HG02885 (cell line): ENCODE data around the gene STING1.
"Not testable (repeated sequence)": the region's sequence is repeated elsewhere in the genome, so short reads cannot be mapped to it uniquely, and the experiment has no call there.

Experiments used
- ATAC-seq: cut with Tn5 transposase; IDR thresholded peaks from one replicate; pipeline ENCODE4 v1.9.1; 2021; ENCODE audit warnings: mild to moderate bottlenecking; ENCODE audit not compliant: unreplicated experiment, poor library complexity

Gene STING1

GRCh38 chr5:139482050-139482889 lies at the start of gene STING1:
TSS of gene STING1 (minus strand) at chr5:139482758. CDS start at chr5:139481704, 1,054 bp downstream.
- ATAC-seq: peak; percentile 73

GRCh38 chr5:139531772-139532169 lies 49.2 kb upstream of the STING1 start:
- ATAC-seq: no peak

GRCh38 chr5:139530079-139530478 lies 47.5 kb upstream of the STING1 start:
- ATAC-seq: not testable (repeated sequence)

- ATAC-seq: not testable (repeated sequence)
These were observed 46.1 kb upstream of the STING1 start for GRCh38 chr5:139528695-139529094.

- not testable (repeated sequence) for ATAC-seq
These were observed 45.4 kb upstream of the STING1 start for GRCh38 chr5:139527896-139528467.

GRCh38 chr5:139527090-139527470 lies 44.5 kb upstream of the STING1 start:
- not testable (repeated sequence) for ATAC-seq

- ATAC-seq: not testable (repeated sequence)
These were observed 43.9 kb upstream of the STING1 start for GRCh38 chr5:139526309-139527089.

- not testable (repeated sequence) for ATAC-seq
These were observed 43.2 kb upstream of the STING1 start for GRCh38 chr5:139525586-139526308.

GRCh38 chr5:139524940-139525585 lies 42.5 kb upstream of the STING1 start:
- ATAC-seq: peak; percentile 45

- ATAC-seq: no peak
These were observed 41.9 kb upstream of the STING1 start for GRCh38 chr5:139524446-139524845.

- no peak for ATAC-seq
These were observed 41.3 kb upstream of the STING1 start for GRCh38 chr5:139523635-139524445.

- ATAC-seq: peak; percentile 91
These were observed 35.4 kb upstream of the STING1 start for GRCh38 chr5:139517683-139518564.

- no peak for ATAC-seq
These were observed 31.9 kb upstream of the STING1 start for GRCh38 chr5:139514486-139514856.

GRCh38 chr5:139513852-139514485 lies 31.4 kb upstream of the STING1 start:
- ATAC-seq: no peak

GRCh38 chr5:139513434-139513833 lies 30.9 kb upstream of the STING1 start:
- ATAC-seq: peak; percentile 65

- no peak for ATAC-seq
These were observed 30.3 kb upstream of the STING1 start for GRCh38 chr5:139512786-139513390.

GRCh38 chr5:139504722-139505121 lies 22.2 kb upstream of the STING1 start:
- ATAC-seq: not testable (repeated sequence)
